HCT116 (cell line): ENCODE measurements around the gene TNNT2. TPM values are rescaled to one million over a fixed set of nuclear protein-coding genes. Genes with fewer than 3 reads are reported as not detected.

Experiments
- ATAC-seq: fragments of 200-7000 bp; cut with Tn5 transposase; 2 replicates; pipeline ENCODE4 v1.9.1; 2020; ENCODE audit warnings: mild to moderate bottlenecking, moderate library complexity
- BruUV-seq: library from RNA; stranded (reverse); fragments of 400-500 nt; replicated peaks from 2 replicates; lab custom pipeline; 2021; lab: Mats Ljungman, UMichigan
- CTCF ChIA-PET: fragments of 300-600 bp; sonication (Branson Sonifier 250); formaldehyde crosslinking; loops from one replicate; lab custom pipeline; 2021; ENCODE audit warnings: antibody characterized with exemption; lab: Charles Lee
- POLR2A ChIA-PET: fragments of 300-600, 350-600 bp; sonication (Branson Sonifier 250); formaldehyde crosslinking; loops from one replicate; lab custom pipeline; 2021; ENCODE audit warnings: antibody characterized with exemption; lab: Charles Lee
- RAD21 ChIA-PET, 2 experiments: fragments of 300-600 bp; sonication (Branson Sonifier 250); formaldehyde crosslinking; loops; one replicate each; lab custom pipeline; 2023; ENCODE audit warnings: low total read pairs in 2 of 2; ENCODE audit not compliant: uncharacterized antibody in 2 of 2, unreplicated experiment in 2 of 2, low non-redundant PET in 1 of 2; lab: Charles Lee
- DNase-seq: peaks from one replicate; pipeline ENCODE4 v3.0.0-alpha.2; 2010; ENCODE audit warnings: low read depth, low spot score
- H2AFZ ChIP-seq: fragments of 200-600 bp; shearing (Covaris generic), sonication (generic); 2 replicates; pipeline ENCODE4 v1.6.1; 2017; ENCODE audit warnings: low read depth, mixed run types, mixed read lengths, antibody characterized with exemption, low read length; ENCODE audit not compliant: poor library complexity, severe bottlenecking
- H3K27ac ChIP-seq: 2 replicates; pipeline ENCODE4 v1.5.1; 2012; ENCODE audit warnings: low read depth, low read length
- H3K27me3 ChIP-seq: fragments of 200-600 bp; sonication (generic); 2 replicates; pipeline ENCODE4 v1.6.1; 2016; ENCODE audit warnings: mixed run types, low read length, mixed read lengths; ENCODE audit not compliant: insufficient read depth
- H3K36me3 ChIP-seq, 2 experiments: fragments of 200-500 bp in 1 of 2; fragments of 200-600 bp in 1 of 2; sonication (Bioruptor generic) in 1 of 2; sonication (generic) in 1 of 2; 2 replicates each; pipeline versions ENCODE4 v1.5.1 to v1.6.1; 2014 to 2016; ENCODE audit warnings: low read length in 2 of 2, inconsistent platforms in 1 of 2, mixed read lengths in 1 of 2, mixed run types in 1 of 2; ENCODE audit not compliant: insufficient read depth in 2 of 2, control insufficient read depth in 1 of 2
- H3K4me1 ChIP-seq, 2 experiments: fragments of 200-600 bp in 1 of 2; sonication (generic) in 1 of 2; 2 replicates each; pipeline versions ENCODE4 v1.5.1 to v1.6.1; 2012 to 2017; ENCODE audit warnings: low read length in 2 of 2, inconsistent platforms in 1 of 2, mild to moderate bottlenecking in 1 of 2, mixed read lengths in 1 of 2, mixed run types in 1 of 2, moderate library complexity in 1 of 2; ENCODE audit not compliant: insufficient read depth in 2 of 2, control insufficient read depth in 1 of 2
- H3K4me2 ChIP-seq: fragments of 200-600 bp; sonication (generic); 2 replicates; pipeline ENCODE4 v1.6.1; 2017; ENCODE audit warnings: mixed run types, low read length, mixed read lengths
- H3K4me3 ChIP-seq, 2 experiments: fragments of 200-600 bp in 1 of 2; sonication (generic) in 1 of 2; replicated peaks in 1 of 2; 2 replicates each; pipeline ENCODE4 v1.5.1; 2011 to 2016; ENCODE audit warnings: low read length in 2 of 2, control low read depth in 1 of 2, low read depth in 1 of 2, mild to moderate bottlenecking in 1 of 2, mixed read lengths in 1 of 2, mixed run types in 1 of 2
- H3K79me2 ChIP-seq: fragments of 200-600 bp; sonication (generic); 2 replicates; pipeline ENCODE4 v1.6.1; 2017; ENCODE audit warnings: mild to moderate bottlenecking, mixed run types, low read length, moderate library complexity, mixed read lengths; ENCODE audit not compliant: insufficient read depth
- H3K9ac ChIP-seq: fragments of 200-600 bp; sonication (generic); 2 replicates; pipeline ENCODE4 v1.6.1; 2016; ENCODE audit warnings: low read length, mixed read lengths
- H3K9me2 ChIP-seq: fragments of 200-600 bp; sonication (generic), shearing (Covaris generic); 2 replicates; pipeline ENCODE4 v1.6.1; 2017; ENCODE audit warnings: mixed run types, mild to moderate bottlenecking, moderate library complexity; ENCODE audit not compliant: insufficient read depth
- H3K9me3 ChIP-seq, 2 experiments: fragments of 200-500 bp in 1 of 2; fragments of 200-600 bp in 1 of 2; sonication (Bioruptor generic) in 1 of 2; sonication (generic) in 1 of 2; 2 replicates each; pipeline ENCODE4 v1.6.1; 2014 to 2017; ENCODE audit warnings: low read length in 2 of 2, mixed read lengths in 2 of 2, inconsistent platforms in 1 of 2, low read depth in 1 of 2, mild to moderate bottlenecking in 1 of 2, mixed run types in 1 of 2, moderate library complexity in 1 of 2; ENCODE audit not compliant: control insufficient read depth in 1 of 2, insufficient read depth in 1 of 2
- H4K20me1 ChIP-seq: fragments of 200-600 bp; sonication (generic), shearing (Covaris generic); 2 replicates; pipeline ENCODE4 v1.6.1; 2017; ENCODE audit warnings: mixed run types, mild to moderate bottlenecking, moderate library complexity; ENCODE audit not compliant: insufficient read depth
- CEBPB ChIP-seq: IDR thresholded peaks from 2 replicates; pipeline ENCODE4 v1.6.1; 2012; ENCODE audit warnings: low read depth
- EGR1 ChIP-seq: IDR thresholded peaks from 2 replicates; pipeline ENCODE4 v1.6.1; 2012; ENCODE audit warnings: low read depth
- ELF1 ChIP-seq: IDR thresholded peaks from 2 replicates; pipeline ENCODE4 v1.6.1; 2012; ENCODE audit warnings: low read depth, borderline replicate concordance
- EZH2 ChIP-seq: fragments of 200-600 bp; sonication (generic); IDR thresholded peaks from 2 replicates; pipeline ENCODE4 v1.6.1; 2017; ENCODE audit warnings: antibody characterized with exemption, mixed run types
- FOSL1 ChIP-seq: IDR thresholded peaks from 2 replicates; pipeline ENCODE4 v1.6.1; 2012; ENCODE audit warnings: low read depth
- JUND ChIP-seq: IDR thresholded peaks from 2 replicates; pipeline ENCODE4 v1.6.1; 2012
- POLR2A ChIP-seq: IDR thresholded peaks from 2 replicates; pipeline ENCODE4 v1.7.0; 2011; ENCODE audit warnings: borderline replicate concordance; ENCODE audit not compliant: insufficient read depth, insufficient read length; ENCODE audit errors: extremely low read depth
- POLR2AphosphoS5 ChIP-seq: IDR thresholded peaks from 2 replicates; pipeline ENCODE4 v1.6.1; 2011; ENCODE audit warnings: mild to moderate bottlenecking, low read depth, low read length, moderate library complexity
- RAD21 ChIP-seq: IDR thresholded peaks from 2 replicates; pipeline ENCODE4 v1.6.1; 2012; ENCODE audit warnings: low read depth, mild to moderate bottlenecking
- SIN3A ChIP-seq: IDR thresholded peaks from 2 replicates; pipeline ENCODE4 v1.6.1; 2012; ENCODE audit warnings: low read depth
- SRF ChIP-seq: IDR thresholded peaks from 2 replicates; pipeline ENCODE4 v1.6.1; 2012; ENCODE audit warnings: low read depth
- TCF7L2 ChIP-seq: IDR thresholded peaks from 2 replicates; pipeline ENCODE4 v1.7.0; 2011; ENCODE audit warnings: borderline replicate concordance, inconsistent platforms; ENCODE audit not compliant: insufficient read depth, insufficient read length; ENCODE audit errors: extremely low read depth
- YY1 ChIP-seq: IDR thresholded peaks from 2 replicates; pipeline ENCODE4 v1.6.1; 2011; ENCODE audit warnings: low read length, low read depth, moderate library complexity, mild to moderate bottlenecking; ENCODE audit not compliant: insufficient replicate concordance; ENCODE audit errors: extremely low read depth
- ZNF274 ChIP-seq: fragments of 200-500 bp; sonication (Bioruptor generic); IDR thresholded peaks from 2 replicates; pipeline ENCODE4 v1.6.1; 2014; ENCODE audit warnings: mild to moderate bottlenecking, low read depth, low read length, inconsistent platforms
- intact Hi-C: fragments of 100-400 bp; cut with micrococcal nuclease; formaldehyde crosslinking; loops from 2 replicates; pipeline ENCODE4 v1.10.0; 2022
- total RNA-seq: library from RNA; stranded (reverse); gene quantifications from one replicate; pipeline ENCODE4 v1.2.1, GENCODE V29; 2021; ENCODE audit not compliant: unreplicated experiment
- TF ChIP-seq, protein P1 (sequence below): IDR thresholded peaks from 2 replicates; pipeline ENCODE4 v1.6.1; 2011; ENCODE audit warnings: mild to moderate bottlenecking, low read length, moderate library complexity; ENCODE audit not compliant: insufficient replicate concordance; ENCODE audit errors: extremely low read depth
- TF ChIP-seq, protein P2 (sequence below): IDR thresholded peaks from 2 replicates; pipeline ENCODE4 v1.6.1; 2012; ENCODE audit warnings: low read depth
- TF ChIP-seq, protein P3 (sequence below): IDR thresholded peaks from 2 replicates; pipeline ENCODE4 v1.6.1; 2012

The TNNT2 gene
- total RNA-seq, 1 experiment from 2014 or later, result 2.0 TPM

DNA sequence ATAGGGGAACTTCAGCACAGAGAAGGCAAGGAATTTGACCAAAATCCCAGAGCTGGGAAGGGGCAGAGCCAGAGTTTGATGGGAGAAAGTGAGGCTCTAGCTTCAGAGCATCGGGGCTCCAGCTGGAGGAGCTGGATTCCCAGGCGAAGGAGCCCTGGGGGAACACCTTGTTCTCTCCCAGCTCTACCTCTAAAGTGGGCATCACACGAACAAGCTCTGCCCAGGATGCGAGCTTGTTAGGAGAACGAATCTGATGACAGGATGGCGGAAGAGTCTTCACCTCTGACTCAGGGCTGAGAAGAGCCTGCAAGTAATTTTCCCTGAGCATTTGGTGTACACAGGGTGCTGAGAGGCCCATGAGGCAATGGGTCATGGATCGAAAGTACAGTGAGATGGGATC, 22.0 kb downstream of the TNNT2 start:
- RAD21 ChIA-PET, result no interaction called here
- H3K27me3 ChIP-seq, result peaks cover 12% of the 10 kb centered on the region; the same call in 1 of the 2 replicates
- H3K4me3 ChIP-seq, result no peak overlapping the region
- no peaks in the 10 kb centered on the region for H3K36me3 ChIP-seq
- H2AFZ ChIP-seq, result no peak overlapping the region
- H3K9me2 ChIP-seq, result no peaks in the 10 kb centered on the region
- H3K27ac ChIP-seq, result no peak overlapping the region
- ATAC-seq, result no peak
- no peaks in the 10 kb centered on the region for H4K20me1 ChIP-seq
- no TSS peak for BruUV-seq
- no peak overlapping the region for H3K9ac ChIP-seq
- CTCF ChIA-PET, result no interaction called here
- no peak for TF ChIP-seq ZNF274
- no peak for TF ChIP-seq TCF7L2
- TF ChIP-seq RAD21, result no peak
- TF ChIP-seq EGR1, result no peak
- no peak for DNase-seq
- H3K4me2 ChIP-seq, result no peak overlapping the region
- intact Hi-C loops, result no loop called here
- no peaks in the 10 kb centered on the region for H3K79me2 ChIP-seq
- no peaks in the 10 kb centered on the region for H3K9me3 ChIP-seq
- no peaks in the 10 kb centered on the region; a peak in 1 of 4 replicates for H3K4me1 ChIP-seq
- POLR2A ChIA-PET, result no interaction called here

DNA sequence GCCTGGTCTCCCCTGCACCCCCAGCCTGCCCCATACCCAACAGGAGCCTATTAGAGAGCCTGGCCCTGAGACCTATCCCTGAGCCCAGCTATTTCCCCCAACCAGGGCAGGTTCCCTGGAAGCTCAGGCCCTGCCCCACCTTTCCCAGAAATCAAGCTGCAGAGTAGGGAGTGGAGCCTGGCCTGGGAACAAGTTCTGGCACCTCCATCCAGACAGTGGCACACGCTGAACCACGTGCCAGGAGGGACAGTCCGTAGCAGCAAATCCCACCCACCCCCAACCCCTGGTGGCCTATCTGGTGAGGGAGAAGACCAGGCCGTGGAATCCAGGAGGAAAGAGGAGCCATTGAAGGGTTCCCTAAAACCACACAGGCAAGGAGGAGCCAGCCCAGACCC, 22.6 kb downstream of the TNNT2 start:
- Histone ChIP-seq H3K27me3 (peaks cover 12% of the 10 kb centered on the region; the same call in 1 of the 2 replicates), H3K4me1 (no peaks in the 10 kb centered on the region; a peak in 1 of 4 replicates), H3K4me3 (no peak overlapping the region), H4K20me1 (no peaks in the 10 kb centered on the region), H2AFZ (no peak overlapping the region), H3K79me2 (no peaks in the 10 kb centered on the region), H3K9me3 (no peaks in the 10 kb centered on the region), H3K4me2 (no peak overlapping the region), H3K36me3 (no peaks in the 10 kb centered on the region), H3K9ac (no peak overlapping the region), H3K9me2 (no peaks in the 10 kb centered on the region), H3K27ac (no peak overlapping the region)
- ATAC-seq, result no peak
- DNase-seq, result no peak
- CTCF ChIA-PET, result no interaction called here
- intact Hi-C loops, result no loop called here
- RAD21 ChIA-PET, result no interaction called here
- no TSS peak for BruUV-seq
- POLR2A ChIA-PET, result no interaction called here
- TF ChIP-seq CEBPB (no peak), POLR2AphosphoS5 (no peak), FOSL1 (no peak), ZNF274 (no peak), YY1 (no peak), EGR1 (no peak), SRF (no peak), SIN3A (no peak), POLR2A (no peak), JUND (no peak), ELF1 (no peak), EZH2 (no peak)
- TF ChIP-seq, protein P1, sequence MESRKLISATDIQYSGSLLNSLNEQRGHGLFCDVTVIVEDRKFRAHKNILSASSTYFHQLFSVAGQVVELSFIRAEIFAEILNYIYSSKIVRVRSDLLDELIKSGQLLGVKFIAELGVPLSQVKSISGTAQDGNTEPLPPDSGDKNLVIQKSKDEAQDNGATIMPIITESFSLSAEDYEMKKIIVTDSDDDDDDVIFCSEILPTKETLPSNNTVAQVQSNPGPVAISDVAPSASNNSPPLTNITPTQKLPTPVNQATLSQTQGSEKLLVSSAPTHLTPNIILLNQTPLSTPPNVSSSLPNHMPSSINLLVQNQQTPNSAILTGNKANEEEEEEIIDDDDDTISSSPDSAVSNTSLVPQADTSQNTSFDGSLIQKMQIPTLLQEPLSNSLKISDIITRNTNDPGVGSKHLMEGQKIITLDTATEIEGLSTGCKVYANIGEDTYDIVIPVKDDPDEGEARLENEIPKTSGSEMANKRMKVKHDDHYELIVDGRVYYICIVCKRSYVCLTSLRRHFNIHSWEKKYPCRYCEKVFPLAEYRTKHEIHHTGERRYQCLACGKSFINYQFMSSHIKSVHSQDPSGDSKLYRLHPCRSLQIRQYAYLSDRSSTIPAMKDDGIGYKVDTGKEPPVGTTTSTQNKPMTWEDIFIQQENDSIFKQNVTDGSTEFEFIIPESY, result no peak
- TF ChIP-seq, protein P2, sequence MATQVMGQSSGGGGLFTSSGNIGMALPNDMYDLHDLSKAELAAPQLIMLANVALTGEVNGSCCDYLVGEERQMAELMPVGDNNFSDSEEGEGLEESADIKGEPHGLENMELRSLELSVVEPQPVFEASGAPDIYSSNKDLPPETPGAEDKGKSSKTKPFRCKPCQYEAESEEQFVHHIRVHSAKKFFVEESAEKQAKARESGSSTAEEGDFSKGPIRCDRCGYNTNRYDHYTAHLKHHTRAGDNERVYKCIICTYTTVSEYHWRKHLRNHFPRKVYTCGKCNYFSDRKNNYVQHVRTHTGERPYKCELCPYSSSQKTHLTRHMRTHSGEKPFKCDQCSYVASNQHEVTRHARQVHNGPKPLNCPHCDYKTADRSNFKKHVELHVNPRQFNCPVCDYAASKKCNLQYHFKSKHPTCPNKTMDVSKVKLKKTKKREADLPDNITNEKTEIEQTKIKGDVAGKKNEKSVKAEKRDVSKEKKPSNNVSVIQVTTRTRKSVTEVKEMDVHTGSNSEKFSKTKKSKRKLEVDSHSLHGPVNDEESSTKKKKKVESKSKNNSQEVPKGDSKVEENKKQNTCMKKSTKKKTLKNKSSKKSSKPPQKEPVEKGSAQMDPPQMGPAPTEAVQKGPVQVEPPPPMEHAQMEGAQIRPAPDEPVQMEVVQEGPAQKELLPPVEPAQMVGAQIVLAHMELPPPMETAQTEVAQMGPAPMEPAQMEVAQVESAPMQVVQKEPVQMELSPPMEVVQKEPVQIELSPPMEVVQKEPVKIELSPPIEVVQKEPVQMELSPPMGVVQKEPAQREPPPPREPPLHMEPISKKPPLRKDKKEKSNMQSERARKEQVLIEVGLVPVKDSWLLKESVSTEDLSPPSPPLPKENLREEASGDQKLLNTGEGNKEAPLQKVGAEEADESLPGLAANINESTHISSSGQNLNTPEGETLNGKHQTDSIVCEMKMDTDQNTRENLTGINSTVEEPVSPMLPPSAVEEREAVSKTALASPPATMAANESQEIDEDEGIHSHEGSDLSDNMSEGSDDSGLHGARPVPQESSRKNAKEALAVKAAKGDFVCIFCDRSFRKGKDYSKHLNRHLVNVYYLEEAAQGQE, result no peak
- TF ChIP-seq, protein P3, sequence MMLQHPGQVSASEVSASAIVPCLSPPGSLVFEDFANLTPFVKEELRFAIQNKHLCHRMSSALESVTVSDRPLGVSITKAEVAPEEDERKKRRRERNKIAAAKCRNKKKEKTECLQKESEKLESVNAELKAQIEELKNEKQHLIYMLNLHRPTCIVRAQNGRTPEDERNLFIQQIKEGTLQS, result no peak
